HT1080 (cell line): ENCODE results near the gene ISG20. TPM values are rescaled to one million over a fixed set of nuclear protein-coding genes. Genes with fewer than 3 reads are reported as not detected.
"Not testable (repeated sequence)": the region's sequence is repeated elsewhere in the genome, so short reads cannot be mapped to it uniquely, and the experiment has no call there.

ENCODE experiments used
- DNase-seq: peaks from one replicate; pipeline ENCODE4 v3.0.0-alpha.2; 2015; ENCODE audit warnings: low read depth
- total RNA-seq: library from RNA; depleted of rRNA; stranded (reverse); fragments of >200 nt; shearing (Covaris generic); gene quantifications from 2 replicates; pipeline ENCODE4 v1.2.3, GENCODE V29; 2014

The ISG20 gene
- total RNA-seq, 1 experiment from 2014 or later, result 39.1 TPM

DNA sequence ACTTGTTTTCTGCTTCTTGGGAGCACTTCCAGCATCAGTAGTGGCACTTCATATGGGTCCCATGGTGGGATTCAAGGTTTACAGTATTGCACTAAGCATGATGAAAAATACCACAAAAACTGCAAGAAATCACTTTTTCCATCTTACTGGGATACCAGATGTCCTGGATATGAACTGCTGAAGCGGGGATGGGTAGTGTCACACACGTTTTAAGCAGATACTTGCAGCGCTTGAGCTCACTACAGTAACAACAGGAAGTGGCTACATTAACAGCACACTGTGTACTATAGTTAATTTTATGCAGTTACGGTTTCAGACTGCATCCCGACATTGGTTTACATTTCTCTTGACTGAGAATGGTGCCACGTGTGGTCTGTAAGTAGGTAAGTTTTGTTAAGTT lies 3.5 kb upstream of the ISG20 start:
- no peak for DNase-seq

GRCh38 chr15:88636050-88636449 lies 2.8 kb upstream of the ISG20 start:
- no peak for DNase-seq

- DNase-seq, result no peak
These were observed 2.2 kb upstream of the ISG20 start for GRCh38 chr15:88636654-88637053.

- no peak for DNase-seq
These were observed 1.4 kb upstream of the ISG20 start for GRCh38 chr15:88637436-88637835.

- DNase-seq, result no peak
These were observed 783 bp upstream of the ISG20 start for GRCh38 chr15:88637841-88638625.

DNA sequence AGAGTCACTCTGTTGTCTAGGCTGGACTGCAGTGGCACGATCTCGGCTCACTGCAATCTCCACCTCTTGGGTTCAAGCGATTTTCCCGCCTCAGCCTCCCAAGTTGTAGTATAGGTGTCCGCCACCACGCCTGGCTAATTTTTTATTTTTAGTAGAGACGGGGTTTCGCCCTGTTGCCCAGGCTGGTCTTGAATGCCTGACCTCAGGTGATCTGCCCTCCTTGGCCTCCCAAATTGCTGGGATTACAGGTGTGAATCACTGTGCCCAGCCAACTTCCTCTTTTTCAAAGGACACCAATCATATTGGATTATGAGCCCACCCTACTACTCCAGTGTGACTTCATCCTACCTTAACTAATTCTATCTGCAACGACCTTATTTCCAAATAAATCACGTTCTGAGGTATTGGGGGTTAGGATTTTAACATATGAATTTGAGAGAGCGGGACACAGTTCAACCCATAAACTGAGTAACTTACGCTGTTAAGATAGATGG lies 3.2 kb downstream of the ISG20 start:
- no peak for DNase-seq

DNA sequence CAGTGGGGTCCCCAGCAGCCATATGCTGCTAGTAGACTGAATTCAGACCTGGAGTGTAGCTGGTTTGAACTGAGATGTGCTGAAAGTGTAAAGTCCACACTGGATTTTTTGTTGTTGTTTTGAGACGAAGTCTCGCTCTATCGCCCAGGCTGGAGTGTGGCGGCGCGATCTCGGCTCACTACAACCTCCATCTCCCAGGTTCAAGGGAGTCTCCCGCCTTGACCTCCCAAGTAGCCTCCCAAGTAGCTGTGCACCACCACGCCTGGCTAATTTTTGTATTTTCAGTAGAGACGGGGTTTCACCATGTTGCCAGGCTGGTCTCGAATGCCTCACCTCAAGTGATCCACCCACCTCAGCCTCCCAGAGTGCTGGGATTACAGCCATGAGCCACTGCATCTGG lies 3.7 kb downstream of the ISG20 start:
- DNase-seq, result not testable (repeated sequence)

DNA sequence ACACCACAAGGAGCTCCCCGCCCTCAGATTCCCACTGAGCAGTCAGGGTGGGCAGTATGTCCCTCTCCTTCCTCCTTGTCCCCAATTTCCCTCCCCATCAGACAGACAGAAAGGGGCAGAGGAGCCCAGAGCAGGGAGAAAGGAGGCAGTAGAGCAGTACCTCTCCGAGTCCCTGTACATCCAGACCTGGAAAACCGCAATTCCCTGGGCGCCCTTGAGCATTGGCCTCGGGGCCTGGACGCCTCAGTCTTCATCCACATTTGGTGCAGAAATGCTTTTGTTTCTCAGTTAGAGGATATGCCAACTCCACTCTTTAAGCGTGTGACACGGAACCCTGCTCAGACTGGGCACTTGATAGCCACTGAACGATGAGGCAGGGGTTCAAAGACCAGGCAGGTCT lies 5.9 kb downstream of the ISG20 start:
- DNase-seq, result no peak

- DNase-seq, result no peak
These were observed 6.6 kb downstream of the ISG20 start for GRCh38 chr15:88645171-88646087.

- no peak for DNase-seq
These were observed 7.2 kb downstream of the ISG20 start for GRCh38 chr15:88646088-88646405.

DNA sequence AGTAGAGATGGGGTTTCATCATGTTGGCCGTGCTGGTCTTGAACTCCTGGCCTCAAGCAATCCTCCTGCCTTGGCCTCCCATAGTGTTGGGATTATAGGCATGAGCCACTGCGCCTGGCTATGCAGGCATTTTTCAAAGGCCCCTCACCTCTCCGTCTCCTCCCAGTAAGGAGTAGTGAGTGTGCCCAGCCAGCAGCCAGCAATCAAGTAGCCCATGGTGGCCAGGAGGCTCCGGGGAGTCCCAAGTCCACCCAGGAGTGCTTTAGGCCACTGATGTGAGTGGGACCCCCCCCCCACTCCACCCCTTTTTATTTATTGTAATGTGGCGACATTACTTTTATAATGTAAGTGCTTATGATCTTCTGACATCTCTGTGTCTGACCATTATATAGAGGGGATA lies 8.1 kb downstream of the ISG20 start:
- no peak for DNase-seq

GRCh38 chr15:88647351-88648105 lies 8.7 kb downstream of the ISG20 start:
- no peak for DNase-seq

- DNase-seq, result peak; percentile 65
These were observed 9.8 kb downstream of the ISG20 start for GRCh38 chr15:88648357-88649214.

- peak; percentile 100 for DNase-seq
These were observed 10.5 kb downstream of the ISG20 start for GRCh38 chr15:88649286-88649733.

DNA sequence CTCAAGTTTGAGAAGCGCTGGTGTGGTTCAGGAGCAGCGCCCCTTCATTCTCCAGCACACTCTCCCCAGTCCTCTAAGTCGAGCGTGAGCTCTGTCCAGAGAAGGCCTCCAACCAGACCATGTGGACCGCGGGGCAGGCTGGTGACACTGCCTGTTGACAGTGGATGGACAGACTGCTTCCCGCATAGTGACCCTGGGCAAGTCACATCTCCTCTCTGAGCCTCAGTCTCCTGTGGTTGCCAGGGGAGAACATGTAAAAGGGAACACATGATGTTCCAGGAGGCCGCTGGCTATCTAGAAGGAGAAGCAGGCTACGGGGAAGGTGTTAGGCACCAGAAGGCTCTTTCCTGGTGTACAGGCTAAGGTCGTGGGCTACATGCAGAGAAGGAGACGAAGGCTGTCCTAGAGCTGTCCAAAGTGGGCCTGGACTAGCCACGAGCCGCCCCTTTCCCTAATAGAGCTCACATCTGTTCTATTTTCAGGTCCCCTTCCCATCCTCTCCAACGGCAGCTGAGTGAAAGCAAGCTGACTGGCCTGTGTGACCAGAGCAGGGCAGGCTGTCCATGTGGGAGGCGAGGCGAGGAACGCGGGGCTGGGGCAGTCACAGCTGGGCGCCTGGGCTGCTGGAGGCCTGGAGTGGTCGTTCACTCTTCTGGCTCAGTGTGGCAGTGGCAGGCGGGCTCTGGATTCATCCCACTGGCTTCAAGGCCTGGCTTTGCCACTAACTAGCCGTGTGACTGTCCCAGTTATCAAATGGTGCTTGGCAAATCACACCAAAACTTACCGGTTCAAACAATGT lies 11.1 kb downstream of the ISG20 start:
- DNase-seq, result no peak

GRCh38 chr15:88650556-88650955 lies 11.7 kb downstream of the ISG20 start:
- DNase-seq, result no peak

- no peak for DNase-seq
These were observed 12.4 kb downstream of the ISG20 start for GRCh38 chr15:88651136-88651732.

- DNase-seq, result no peak
These were observed 13.2 kb downstream of the ISG20 start for GRCh38 chr15:88651971-88652370.

DNA sequence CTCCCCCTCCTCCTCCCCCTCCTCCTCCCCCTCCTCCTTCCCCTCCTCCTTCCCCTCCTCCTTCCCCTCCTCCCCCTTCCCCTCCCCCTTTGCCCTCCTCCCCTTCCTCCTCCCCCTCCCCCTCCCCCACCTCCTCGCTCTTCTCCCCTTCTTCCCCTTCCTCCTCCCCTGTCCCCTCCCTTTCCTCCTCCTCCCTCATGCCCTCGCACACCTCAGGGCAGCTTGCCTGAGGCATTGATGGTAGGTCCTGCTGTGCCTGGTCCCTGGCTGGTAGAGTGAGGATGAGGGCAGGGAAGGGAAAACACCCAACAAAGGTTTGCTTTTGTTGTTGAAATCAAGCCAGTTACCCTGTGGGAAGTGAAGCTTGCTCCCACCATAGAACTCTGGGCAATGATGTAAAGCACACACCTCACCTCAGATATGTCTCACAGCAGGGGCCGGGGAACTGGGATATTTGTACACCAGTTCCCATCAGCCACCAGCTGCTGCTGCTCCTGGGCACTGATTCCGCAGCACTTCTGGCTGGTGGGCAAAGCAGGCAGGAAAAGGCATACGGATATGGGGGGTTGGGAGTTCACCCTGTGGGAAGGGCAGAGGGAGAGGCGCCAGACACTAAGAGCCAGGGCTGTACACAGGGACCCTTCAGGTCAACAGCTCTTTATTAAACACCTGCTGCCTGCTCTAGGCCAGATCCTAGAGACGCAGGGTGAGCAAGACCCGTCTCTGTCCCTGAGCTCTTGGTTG lies 13.8 kb downstream of the ISG20 start:
- no peak for DNase-seq
